ENCODE measurements around the gene TMEM63C.

- TF ChIP-seq, protein P1, sequence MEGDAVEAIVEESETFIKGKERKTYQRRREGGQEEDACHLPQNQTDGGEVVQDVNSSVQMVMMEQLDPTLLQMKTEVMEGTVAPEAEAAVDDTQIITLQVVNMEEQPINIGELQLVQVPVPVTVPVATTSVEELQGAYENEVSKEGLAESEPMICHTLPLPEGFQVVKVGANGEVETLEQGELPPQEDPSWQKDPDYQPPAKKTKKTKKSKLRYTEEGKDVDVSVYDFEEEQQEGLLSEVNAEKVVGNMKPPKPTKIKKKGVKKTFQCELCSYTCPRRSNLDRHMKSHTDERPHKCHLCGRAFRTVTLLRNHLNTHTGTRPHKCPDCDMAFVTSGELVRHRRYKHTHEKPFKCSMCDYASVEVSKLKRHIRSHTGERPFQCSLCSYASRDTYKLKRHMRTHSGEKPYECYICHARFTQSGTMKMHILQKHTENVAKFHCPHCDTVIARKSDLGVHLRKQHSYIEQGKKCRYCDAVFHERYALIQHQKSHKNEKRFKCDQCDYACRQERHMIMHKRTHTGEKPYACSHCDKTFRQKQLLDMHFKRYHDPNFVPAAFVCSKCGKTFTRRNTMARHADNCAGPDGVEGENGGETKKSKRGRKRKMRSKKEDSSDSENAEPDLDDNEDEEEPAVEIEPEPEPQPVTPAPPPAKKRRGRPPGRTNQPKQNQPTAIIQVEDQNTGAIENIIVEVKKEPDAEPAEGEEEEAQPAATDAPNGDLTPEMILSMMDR (conservative IDR thresholded peaks at IDR 0.05 in 1 of 2, IDR thresholded peaks at IDR 0.05 in 1 of 2; ENCODE audit: extremely low read depth in 1 of 2, insufficient read depth in 1 of 2, low read depth in 1 of 2, low read length in 2 of 2): no peak
- TF ChIP-seq EZH2 (IDR thresholded peaks at IDR 0.05; ENCODE audit: borderline replicate concordance, low read length): no peak
Measured at GRCh38 chr14:77186911-77187648, 5.5 kb downstream of the TMEM63C start.
